ENCODE results near the gene NCAM2.

The NCAM2 gene

GRCh38 chr21:21238629-21239400 lies 240.6 kb downstream of the NCAM2 start:
- no peaks in the 10 kb centered on the region for H3K4me1 ChIP-seq (ENCODE audit: control insufficient read depth, insufficient read depth, low read length)
- no peak overlapping the region for H3K27ac ChIP-seq (ENCODE audit: extremely low read depth, low read depth, low read length)
- POLR2A ChIA-PET: no interaction called here
- no peak overlapping the region for H3K4me3 ChIP-seq (ENCODE audit: low read depth, low read length)
- CTCF ChIA-PET: no interaction called here
- no peaks in the 10 kb centered on the region for H3K36me3 ChIP-seq (ENCODE audit: control insufficient read depth in 2 of 2, insufficient read depth in 1 of 2, low read length in 2 of 2)
- TF ChIP-seq PRDM6 (tag by site-specific recombination; IDR thresholded peaks at IDR 0.05): no peak
- no peak for TF ChIP-seq ZBTB1 (tag by site-specific recombination; IDR thresholded peaks at IDR 0.05)
- TF ChIP-seq PRDM10 (tag by site-specific recombination; IDR thresholded peaks at IDR 0.05): no peak
- TF ChIP-seq ZNF792 (tag by site-specific recombination; IDR thresholded peaks at IDR 0.05): no peak
- TF ChIP-seq ZXDB (tag by site-specific recombination; IDR thresholded peaks at IDR 0.05): no peak
- TF ChIP-seq ZNF280C (tag by site-specific recombination; IDR thresholded peaks at IDR 0.05): no peak
- no peak for TF ChIP-seq ZNF600 (tag by site-specific recombination; IDR thresholded peaks at IDR 0.05)
- TF ChIP-seq ZNF324 (tag by site-specific recombination; IDR thresholded peaks at IDR 0.05): no peak
- TF ChIP-seq ZEB2 (tag by site-specific recombination; IDR thresholded peaks at IDR 0.05): no peak
- TF ChIP-seq ZBTB20 (tag by site-specific recombination; IDR thresholded peaks at IDR 0.05): no peak
- no peak for TF ChIP-seq ZNF274 (IDR thresholded peaks at IDR 0.05; ENCODE audit: low read length)
- no peak for TF ChIP-seq ZNF274 (tag by site-specific recombination; IDR thresholded peaks at IDR 0.05; ENCODE audit: borderline replicate concordance)
- no peak for TF ChIP-seq TRIM28 (IDR thresholded peaks at IDR 0.05; ENCODE audit: borderline replicate concordance, low read length)
- TF ChIP-seq PRDM2 (tag by site-specific recombination; IDR thresholded peaks at IDR 0.05; ENCODE audit: borderline replicate concordance): no peak
- no peak for TF ChIP-seq ZNF114 (tag by site-specific recombination; IDR thresholded peaks at IDR 0.05)
- H3K9me3 ChIP-seq (ENCODE audit: control insufficient read depth, insufficient read depth, low read depth, low read length): no peaks in the 10 kb centered on the region
